Embryonic facial prominence (tissue), 1 donor: ENCODE results near the gene TRIP12.
"Not testable (repeated sequence)": the region's sequence is repeated elsewhere in the genome, so short reads cannot be mapped to it uniquely, and the experiment has no call there.

Experiments used
- DNase-seq: peaks from one replicate; pipeline ENCODE4 v3.0.0-alpha.2; 2016; ENCODE audit errors: extremely low spot score

The TRIP12 gene

GRCh38 chr2:229920011-229920641 is 1.7 kb downstream of the TRIP12 start:
- DNase-seq, result no peak

GRCh38 chr2:229917793-229918192 is 4.0 kb downstream of the TRIP12 start:
- DNase-seq, result no peak

- DNase-seq, result no peak
Observed at GRCh38 chr2:229914171-229914570, 7.6 kb downstream of the TRIP12 start.

GRCh38 chr2:229910832-229911412 is 10.9 kb downstream of the TRIP12 start:
- DNase-seq, result no peak

GRCh38 chr2:229910147-229910831 is 11.5 kb downstream of the TRIP12 start:
- DNase-seq, result no peak

DNA sequence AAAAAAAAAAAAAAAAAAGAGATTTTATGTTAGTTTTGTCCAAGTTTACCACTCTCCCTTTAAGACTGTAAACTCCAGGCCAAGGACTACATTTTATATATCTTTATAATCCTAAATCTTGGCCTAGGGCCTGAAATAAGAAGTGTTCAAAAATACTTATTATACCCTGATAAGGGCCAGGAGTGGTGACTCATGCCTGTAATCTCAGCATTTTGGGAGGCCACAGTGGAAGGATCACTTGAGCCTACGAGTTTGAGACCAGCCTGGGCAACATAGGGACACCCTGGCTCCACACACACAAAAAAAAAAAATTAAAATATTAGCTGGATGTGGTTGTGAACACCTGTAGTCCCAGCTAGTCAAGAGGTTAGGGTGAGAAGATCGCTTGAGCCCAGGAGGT is 12.7 kb downstream of the TRIP12 start:
- no peak for DNase-seq

GRCh38 chr2:229905601-229906000 is 16.2 kb downstream of the TRIP12 start:
- no peak for DNase-seq

GRCh38 chr2:229903037-229903436 is 18.8 kb downstream of the TRIP12 start:
- no peak for DNase-seq

DNA sequence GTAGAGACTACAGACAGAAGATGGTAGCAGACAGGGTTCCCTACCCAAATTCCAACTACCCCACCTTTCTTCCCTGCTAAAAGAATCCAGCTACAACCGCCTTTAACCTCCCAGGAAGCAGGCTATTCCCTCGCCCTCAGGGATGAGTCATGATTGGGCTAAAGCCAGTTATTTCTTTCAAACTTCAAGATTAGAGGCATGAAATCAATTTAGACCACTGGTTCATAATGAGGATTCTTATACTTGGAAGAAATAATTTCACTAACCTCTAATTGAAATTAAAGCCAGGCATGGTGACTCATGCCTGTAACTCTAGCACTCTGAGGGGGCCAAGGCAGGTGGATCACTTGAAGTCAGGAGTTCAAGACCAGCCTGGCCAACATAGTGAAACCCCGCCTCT is 20.0 kb downstream of the TRIP12 start:
- no peak for DNase-seq

DNA sequence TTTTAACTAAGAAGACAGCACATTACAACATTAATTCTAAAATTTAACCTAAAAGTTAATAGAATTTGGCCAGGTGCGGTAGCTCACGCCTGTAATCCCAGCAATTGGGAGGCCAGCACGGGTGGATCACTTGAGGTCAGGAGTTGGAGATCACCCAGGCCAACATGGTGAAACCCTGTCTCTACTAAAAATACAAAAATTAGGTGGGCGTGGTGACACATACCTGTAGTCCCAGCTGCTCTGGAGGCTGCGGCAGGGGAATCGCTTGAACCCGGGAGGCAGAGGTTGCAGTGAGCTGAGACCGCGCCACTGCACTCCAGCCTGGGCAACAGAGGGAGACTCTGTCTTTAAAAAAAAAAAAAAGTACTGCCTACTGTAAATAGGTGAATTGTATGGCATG is 21.3 kb downstream of the TRIP12 start:
- not testable (repeated sequence) for DNase-seq

- DNase-seq, result no peak
Observed at GRCh38 chr2:229900012-229900411, 21.8 kb downstream of the TRIP12 start.

DNA sequence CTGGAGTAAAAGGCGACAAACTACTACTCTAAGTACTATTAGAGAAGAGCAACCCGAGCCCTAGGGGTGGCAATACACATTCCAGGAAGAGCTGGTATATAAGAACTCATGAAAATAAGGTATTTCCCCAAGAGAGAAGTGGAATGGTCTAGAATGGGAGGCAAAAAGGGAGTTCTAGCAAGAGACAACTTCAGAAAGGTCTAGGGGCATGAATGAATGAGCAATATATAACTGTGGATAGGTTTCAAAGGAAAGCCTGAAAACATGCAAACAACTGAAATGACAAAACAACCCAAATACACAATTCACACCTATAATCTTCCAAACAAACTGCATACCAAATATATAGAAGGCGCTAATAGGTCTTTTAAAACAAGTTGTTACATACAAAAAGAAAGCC is 22.2 kb downstream of the TRIP12 start:
- DNase-seq, result no peak

GRCh38 chr2:229896857-229897256 is 25.0 kb downstream of the TRIP12 start:
- no peak for DNase-seq

DNA sequence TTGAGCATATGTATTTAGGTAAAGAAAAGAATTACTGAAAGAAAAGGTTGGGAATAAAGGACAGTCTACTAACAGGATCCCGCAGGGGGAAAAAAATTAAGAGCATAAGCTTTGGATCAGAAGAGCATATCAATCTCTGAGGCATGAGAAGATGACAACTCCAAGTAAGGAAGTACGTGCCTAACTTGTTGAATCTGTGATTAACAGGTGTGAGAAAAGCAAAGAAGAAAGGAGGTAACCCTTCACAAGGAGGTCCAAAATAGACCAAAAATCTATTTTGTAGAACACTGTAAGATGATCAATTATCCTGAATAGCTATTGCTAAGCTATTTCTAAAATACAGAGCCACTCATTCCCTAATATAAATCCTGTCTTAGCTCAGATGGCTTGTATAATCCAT is 32.8 kb downstream of the TRIP12 start:
- no peak for DNase-seq

GRCh38 chr2:229888031-229888430 is 33.8 kb downstream of the TRIP12 start:
- DNase-seq, result no peak

GRCh38 chr2:229887441-229887840 is 34.4 kb downstream of the TRIP12 start:
- DNase-seq, result no peak

- DNase-seq, result no peak
Observed at GRCh38 chr2:229884775-229885699, 36.8 kb downstream of the TRIP12 start.

GRCh38 chr2:229882583-229882982 is 39.2 kb downstream of the TRIP12 start:
- no peak for DNase-seq

DNA sequence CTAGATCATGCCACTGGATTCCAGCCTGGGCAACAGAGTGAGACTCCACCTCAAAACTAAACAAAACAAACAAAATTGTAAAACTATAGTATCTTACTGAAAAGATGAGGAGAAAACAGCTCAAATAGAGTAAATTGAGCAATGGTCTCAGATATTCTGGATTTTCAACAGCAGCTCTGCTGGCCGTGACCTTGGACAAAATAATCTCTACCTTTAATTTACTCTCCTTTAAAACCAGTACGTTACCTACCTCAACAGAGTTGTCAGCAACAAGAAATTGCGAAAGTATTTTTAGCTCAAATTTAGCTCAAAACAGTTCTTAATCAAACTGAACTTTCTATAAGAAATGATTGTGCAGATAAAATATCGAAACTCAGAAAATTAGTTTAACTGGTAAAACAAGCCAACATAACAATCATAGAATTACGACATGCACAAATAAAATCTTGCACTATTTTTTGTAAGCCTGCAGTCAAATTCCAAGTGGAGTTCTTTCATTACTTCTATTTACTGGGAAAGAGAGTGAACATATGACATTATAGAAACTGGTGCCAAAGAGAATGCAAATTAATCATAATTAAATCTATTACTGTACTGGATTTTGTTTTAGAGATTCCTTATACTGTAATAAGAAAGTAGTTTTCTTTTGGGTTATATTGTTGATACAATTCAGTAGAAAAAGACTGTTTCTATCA is 40.8 kb downstream of the TRIP12 start:
- no peak for DNase-seq

GRCh38 chr2:229879191-229879950 is 42.4 kb downstream of the TRIP12 start:
- DNase-seq, result no peak

GRCh38 chr2:229875549-229875948 is 46.3 kb downstream of the TRIP12 start:
- DNase-seq, result no peak
